Breast epithelium (tissue), 3 donors: ENCODE data around the gene RAPH1.
"Not testable (repeated sequence)": the region's sequence is repeated elsewhere in the genome, so short reads cannot be mapped to it uniquely, and the experiment has no call there.

Source experiments
- CTCF ChIP-seq, 3 donors: fragments of 450-650 bp; IDR thresholded peaks; one replicate each; pipeline ENCODE4 v1.5.1; 2016 to 2017; ENCODE audit warnings: antibody characterized with exemption in 3 of 3, mild to moderate bottlenecking in 3 of 3, moderate library complexity in 3 of 3
- POLR2A ChIP-seq: fragments of 450-650 bp; IDR thresholded peaks from one replicate; pipeline ENCODE4 v1.6.1; 2016; ENCODE audit warnings: antibody characterized with exemption, mild to moderate bottlenecking, moderate library complexity

- not testable (repeated sequence) for TF ChIP-seq CTCF (IDR thresholded peaks at IDR 0.05); POLR2A
Observed at GRCh38 chr2:203540598-203540997, 5.5 kb upstream of the RAPH1 start.
